SU-DHL-6 (cell line): ENCODE measurements around the gene DCC.

Experiments used
- EZH2phosphoT487 ChIP-seq: fragments of 200-600 bp; sonication (generic), shearing (Covaris generic); conservative IDR thresholded peaks from 2 replicates; pipeline ENCODE4 v1.6.1; 2018; ENCODE audit warnings: mild to moderate bottlenecking, antibody characterized with exemption, low read length, moderate library complexity, mixed read lengths
- TF ChIP-seq, protein P1 (sequence below): fragments of 200-600 bp; sonication (generic); IDR thresholded peaks from one replicate; pipeline ENCODE4 v1.5.1; 2017; ENCODE audit warnings: antibody characterized with exemption, mild to moderate bottlenecking, low read length, moderate library complexity; ENCODE audit not compliant: insufficient read depth, poor library complexity, severe bottlenecking

DNA sequence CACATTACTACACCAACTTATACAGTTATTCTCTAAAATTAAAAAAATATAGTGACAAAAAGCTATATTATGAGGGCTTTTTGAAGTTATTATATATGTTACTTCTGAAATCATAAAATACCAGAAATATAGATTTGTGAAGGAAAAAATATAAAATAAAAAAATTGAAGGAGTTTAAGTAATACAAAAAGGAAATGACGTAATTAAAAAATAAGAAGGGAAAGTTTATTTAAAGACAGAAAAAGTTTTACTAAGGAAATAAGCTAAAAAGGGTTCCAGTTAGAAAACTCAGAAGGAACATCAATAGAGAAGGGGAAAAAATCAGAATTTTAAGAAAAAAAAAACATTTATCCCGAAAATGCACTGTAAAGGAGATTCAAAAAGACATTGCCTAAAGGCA is 1187.4 kb downstream of the DCC start:
- TF ChIP-seq, protein P1, sequence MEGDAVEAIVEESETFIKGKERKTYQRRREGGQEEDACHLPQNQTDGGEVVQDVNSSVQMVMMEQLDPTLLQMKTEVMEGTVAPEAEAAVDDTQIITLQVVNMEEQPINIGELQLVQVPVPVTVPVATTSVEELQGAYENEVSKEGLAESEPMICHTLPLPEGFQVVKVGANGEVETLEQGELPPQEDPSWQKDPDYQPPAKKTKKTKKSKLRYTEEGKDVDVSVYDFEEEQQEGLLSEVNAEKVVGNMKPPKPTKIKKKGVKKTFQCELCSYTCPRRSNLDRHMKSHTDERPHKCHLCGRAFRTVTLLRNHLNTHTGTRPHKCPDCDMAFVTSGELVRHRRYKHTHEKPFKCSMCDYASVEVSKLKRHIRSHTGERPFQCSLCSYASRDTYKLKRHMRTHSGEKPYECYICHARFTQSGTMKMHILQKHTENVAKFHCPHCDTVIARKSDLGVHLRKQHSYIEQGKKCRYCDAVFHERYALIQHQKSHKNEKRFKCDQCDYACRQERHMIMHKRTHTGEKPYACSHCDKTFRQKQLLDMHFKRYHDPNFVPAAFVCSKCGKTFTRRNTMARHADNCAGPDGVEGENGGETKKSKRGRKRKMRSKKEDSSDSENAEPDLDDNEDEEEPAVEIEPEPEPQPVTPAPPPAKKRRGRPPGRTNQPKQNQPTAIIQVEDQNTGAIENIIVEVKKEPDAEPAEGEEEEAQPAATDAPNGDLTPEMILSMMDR = no peak
- TF ChIP-seq EZH2phosphoT487 = no peak
